OCI-LY3 (cell line): Measurements from ENCODE around the gene ACAD11.
"Not testable (repeated sequence)": the region's sequence is repeated elsewhere in the genome, so short reads cannot be mapped to it uniquely, and the experiment has no call there.

Experiments
- H2AFZ ChIP-seq: fragments of 200-600, 300-600 bp; shearing (Covaris generic); 2 replicates; pipeline ENCODE4 v1.6.0; 2014; ENCODE audit warnings: antibody characterized with exemption, low read depth, low read length
- H3K27ac ChIP-seq: fragments of 200-600, 300-600 bp; sonication (generic); 2 replicates; pipeline ENCODE4 v1.5.1; 2014; ENCODE audit warnings: mild to moderate bottlenecking, low read length, moderate library complexity, mixed read lengths
- H3K27me3 ChIP-seq: fragments of 200-600, 300-600 bp; sonication (generic); 2 replicates; pipeline ENCODE4 v1.6.1; 2014; ENCODE audit warnings: low read depth, low read length, mixed read lengths
- H3K36me3 ChIP-seq: fragments of 200-600, 300-600 bp; sonication (generic); replicated peaks from 2 replicates; pipeline ENCODE3; 2014; ENCODE audit warnings: low read depth, low read length, mixed read lengths
- H3K4me1 ChIP-seq: fragments of 300-600, 200-600 bp; sonication (generic); 2 replicates; pipeline ENCODE4 v1.6.1; 2014; ENCODE audit warnings: low read length, mixed read lengths
- H3K4me2 ChIP-seq: fragments of 200-600, 300-600 bp; sonication (generic); 2 replicates; pipeline ENCODE4 v1.6.1; 2014; ENCODE audit warnings: low read length, mixed read lengths
- H3K4me3 ChIP-seq: fragments of 300-600, 200-600 bp; sonication (generic); 2 replicates; pipeline ENCODE4 v1.5.1; 2014; ENCODE audit warnings: antibody characterized with exemption, mild to moderate bottlenecking, low read length, moderate library complexity
- H3K79me2 ChIP-seq: fragments of 300-600, 200-600 bp; shearing (Covaris generic); 2 replicates; pipeline ENCODE4 v1.6.1; 2014; ENCODE audit warnings: mild to moderate bottlenecking, low read length, mixed read lengths
- H3K9ac ChIP-seq: fragments of 300-600, 200-600 bp; shearing (Covaris generic); 2 replicates; pipeline ENCODE4 v1.6.0; 2014; ENCODE audit warnings: mild to moderate bottlenecking, low read length, moderate library complexity
- H3K9me3 ChIP-seq: fragments of 200-600, 300-600 bp; shearing (Covaris generic); 2 replicates; pipeline ENCODE4 v1.6.1; 2014; ENCODE audit warnings: low read length, mixed read lengths; ENCODE audit not compliant: insufficient read depth
- H4K20me1 ChIP-seq: fragments of 200-600, 300-600 bp; sonication (generic); 2 replicates; pipeline ENCODE4 v1.6.1; 2016; ENCODE audit warnings: low read length, mixed read lengths; ENCODE audit not compliant: insufficient read depth
- EZH2phosphoT487 ChIP-seq: fragments of 200-600 bp; shearing (Covaris generic); IDR thresholded peaks from 2 replicates; pipeline ENCODE4 v1.6.1; 2018; ENCODE audit warnings: antibody characterized with exemption, mixed run types, low read depth
- TF ChIP-seq, protein P1 (sequence below): fragments of 200-600, 300-600 bp; sonication (generic); IDR thresholded peaks from 2 replicates; pipeline ENCODE4 v1.5.1; 2014; ENCODE audit warnings: antibody characterized with exemption, low read length, low read depth

ACAD11 gene

GRCh38 chr3:132622761-132623160, 36.8 kb downstream of the ACAD11 start:
- Histone ChIP-seq H3K36me3 (peaks cover 11% of the 10 kb centered on the region), H3K27ac (no peak overlapping the region), H4K20me1 (no peaks in the 10 kb centered on the region), H2AFZ (no peak overlapping the region), H3K4me3 (no peak overlapping the region), H3K79me2 (no peaks in the 10 kb centered on the region), H3K4me1 (peaks cover 11% of the 10 kb centered on the region), H3K27me3 (no peaks in the 10 kb centered on the region), H3K9me3 (no peaks in the 10 kb centered on the region), H3K4me2 (no peak overlapping the region), H3K9ac (no peak overlapping the region)
- TF ChIP-seq, protein P1, sequence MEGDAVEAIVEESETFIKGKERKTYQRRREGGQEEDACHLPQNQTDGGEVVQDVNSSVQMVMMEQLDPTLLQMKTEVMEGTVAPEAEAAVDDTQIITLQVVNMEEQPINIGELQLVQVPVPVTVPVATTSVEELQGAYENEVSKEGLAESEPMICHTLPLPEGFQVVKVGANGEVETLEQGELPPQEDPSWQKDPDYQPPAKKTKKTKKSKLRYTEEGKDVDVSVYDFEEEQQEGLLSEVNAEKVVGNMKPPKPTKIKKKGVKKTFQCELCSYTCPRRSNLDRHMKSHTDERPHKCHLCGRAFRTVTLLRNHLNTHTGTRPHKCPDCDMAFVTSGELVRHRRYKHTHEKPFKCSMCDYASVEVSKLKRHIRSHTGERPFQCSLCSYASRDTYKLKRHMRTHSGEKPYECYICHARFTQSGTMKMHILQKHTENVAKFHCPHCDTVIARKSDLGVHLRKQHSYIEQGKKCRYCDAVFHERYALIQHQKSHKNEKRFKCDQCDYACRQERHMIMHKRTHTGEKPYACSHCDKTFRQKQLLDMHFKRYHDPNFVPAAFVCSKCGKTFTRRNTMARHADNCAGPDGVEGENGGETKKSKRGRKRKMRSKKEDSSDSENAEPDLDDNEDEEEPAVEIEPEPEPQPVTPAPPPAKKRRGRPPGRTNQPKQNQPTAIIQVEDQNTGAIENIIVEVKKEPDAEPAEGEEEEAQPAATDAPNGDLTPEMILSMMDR, result no peak

GRCh38 chr3:132622148-132622547, 37.5 kb downstream of the ACAD11 start:
- Histone ChIP-seq H4K20me1 (no peaks in the 10 kb centered on the region), H3K4me3 (no peak overlapping the region), H2AFZ (no peak overlapping the region), H3K9ac (no peak overlapping the region), H3K4me1 (peaks cover 11% of the 10 kb centered on the region), H3K9me3 (no peaks in the 10 kb centered on the region), H3K27me3 (no peaks in the 10 kb centered on the region), H3K79me2 (no peaks in the 10 kb centered on the region), H3K4me2 (no peak overlapping the region), H3K27ac (no peak overlapping the region), H3K36me3 (peaks cover 11% of the 10 kb centered on the region)
- no peak for TF ChIP-seq EZH2phosphoT487
- TF ChIP-seq, protein P1, result no peak

- no peak overlapping the region for H3K9ac ChIP-seq
- TF ChIP-seq, protein P1, result no peak
- TF ChIP-seq EZH2phosphoT487, result no peak
- no peaks in the 10 kb centered on the region for H3K9me3 ChIP-seq
- no peaks in the 10 kb centered on the region for H3K27me3 ChIP-seq
- H4K20me1 ChIP-seq, result no peaks in the 10 kb centered on the region
- no peak overlapping the region for H3K4me2 ChIP-seq
- H3K79me2 ChIP-seq, result no peaks in the 10 kb centered on the region
- no peaks in the 10 kb centered on the region for H3K4me1 ChIP-seq
- no peaks in the 10 kb centered on the region for H3K36me3 ChIP-seq
- H3K27ac ChIP-seq, result no peak overlapping the region
- H3K4me3 ChIP-seq, result no peak overlapping the region
- H2AFZ ChIP-seq, result no peak overlapping the region
Measured at GRCh38 chr3:132616780-132617179, 42.8 kb downstream of the ACAD11 start.

- Histone ChIP-seq H3K4me2 (no peak overlapping the region), H3K9me3 (no peaks in the 10 kb centered on the region), H2AFZ (no peak overlapping the region), H3K9ac (no peak overlapping the region), H3K79me2 (no peaks in the 10 kb centered on the region), H3K4me3 (no peak overlapping the region), H3K27ac (no peak overlapping the region), H3K4me1 (no peaks in the 10 kb centered on the region), H3K27me3 (no peaks in the 10 kb centered on the region), H3K36me3 (no peaks in the 10 kb centered on the region), H4K20me1 (no peaks in the 10 kb centered on the region)
- no peak for TF ChIP-seq EZH2phosphoT487
- TF ChIP-seq, protein P1, result no peak
Measured at GRCh38 chr3:132615881-132616280, 43.7 kb downstream of the ACAD11 start.

DNA sequence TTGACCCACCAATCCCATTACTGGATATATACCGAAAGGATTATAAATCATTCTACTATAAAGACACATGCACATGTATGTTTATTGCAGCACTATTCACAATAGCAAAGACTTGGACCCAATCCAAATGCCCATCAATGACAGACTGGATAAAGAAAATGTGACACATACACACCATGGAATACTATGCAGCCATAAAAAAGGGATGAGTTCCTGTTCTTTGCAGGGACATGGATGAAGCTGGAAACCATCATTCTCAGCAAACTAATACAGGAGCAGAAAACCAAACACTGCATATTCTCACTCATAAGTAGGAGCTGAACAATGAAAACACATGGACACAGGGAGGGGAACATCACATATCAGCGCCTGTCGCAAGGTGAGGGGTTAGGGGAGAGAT, 44.3 kb downstream of the ACAD11 start:
- not testable (repeated sequence) for H3K27ac ChIP-seq, H3K4me3 ChIP-seq, H3K9me3 ChIP-seq, H3K27me3 ChIP-seq, H3K4me1 ChIP-seq, H2AFZ ChIP-seq, H3K4me2 ChIP-seq, H3K36me3 ChIP-seq, H4K20me1 ChIP-seq, H3K79me2 ChIP-seq, H3K9ac ChIP-seq

GRCh38 chr3:132606620-132607019, 53.0 kb downstream of the ACAD11 start:
- not testable (repeated sequence) for H3K4me3 ChIP-seq, H3K9me3 ChIP-seq, H3K4me1 ChIP-seq, H2AFZ ChIP-seq, H3K27ac ChIP-seq, H3K79me2 ChIP-seq, H3K9ac ChIP-seq, H3K36me3 ChIP-seq, H3K27me3 ChIP-seq, H4K20me1 ChIP-seq, H3K4me2 ChIP-seq
